Stimulated activated naive B cell treated with anti-CD40 and anti-IgM and Interleukin-4, amounts not matched to agents 10 μg/mL and 1 μg/mL and 100 μg/mL, for 72 hours (primary cell): Measurements from ENCODE around the gene IL1RAPL1.

Source experiments
- ATAC-seq, 2 donors: fragments of 150-1000 bp; cut with Tn5 transposase; replicated peaks; 2 replicates each; pipeline ENCODE4 v1.10.0; 2021; ENCODE audit warnings: moderate library complexity in 1 of 2
- DNase-seq: peaks from one replicate; pipeline ENCODE4 v3.0.0; 2021
- H3K27ac Mint-ChIP-seq: one replicate; pipeline ENCODE4 v1.8.0; 2022; ENCODE audit warnings: mild to moderate bottlenecking, mixed read lengths
- H3K27me3 Mint-ChIP-seq, 2 donors: one replicate each; pipeline ENCODE4 v1.8.0; 2022; ENCODE audit warnings: mixed read lengths in 2 of 2
- H3K36me3 Mint-ChIP-seq, 2 donors: one replicate each; pipeline ENCODE4 v1.8.0; 2022; ENCODE audit warnings: mixed read lengths in 2 of 2, mild to moderate bottlenecking in 1 of 2
- H3K4me1 Mint-ChIP-seq, 2 donors: one replicate each; pipeline ENCODE4 v1.8.0; 2022; ENCODE audit warnings: mixed read lengths in 2 of 2, mild to moderate bottlenecking in 1 of 2
- H3K4me3 Mint-ChIP-seq, 2 donors: one replicate each; pipeline ENCODE4 v1.8.0; 2022; ENCODE audit warnings: mild to moderate bottlenecking in 2 of 2, mixed read lengths in 2 of 2, moderate library complexity in 1 of 2
- H3K9me3 Mint-ChIP-seq, 2 donors: one replicate each; pipeline ENCODE4 v1.8.0; 2022; ENCODE audit warnings: mixed read lengths in 2 of 2, mild to moderate bottlenecking in 1 of 2

IL1RAPL1 gene

DNA sequence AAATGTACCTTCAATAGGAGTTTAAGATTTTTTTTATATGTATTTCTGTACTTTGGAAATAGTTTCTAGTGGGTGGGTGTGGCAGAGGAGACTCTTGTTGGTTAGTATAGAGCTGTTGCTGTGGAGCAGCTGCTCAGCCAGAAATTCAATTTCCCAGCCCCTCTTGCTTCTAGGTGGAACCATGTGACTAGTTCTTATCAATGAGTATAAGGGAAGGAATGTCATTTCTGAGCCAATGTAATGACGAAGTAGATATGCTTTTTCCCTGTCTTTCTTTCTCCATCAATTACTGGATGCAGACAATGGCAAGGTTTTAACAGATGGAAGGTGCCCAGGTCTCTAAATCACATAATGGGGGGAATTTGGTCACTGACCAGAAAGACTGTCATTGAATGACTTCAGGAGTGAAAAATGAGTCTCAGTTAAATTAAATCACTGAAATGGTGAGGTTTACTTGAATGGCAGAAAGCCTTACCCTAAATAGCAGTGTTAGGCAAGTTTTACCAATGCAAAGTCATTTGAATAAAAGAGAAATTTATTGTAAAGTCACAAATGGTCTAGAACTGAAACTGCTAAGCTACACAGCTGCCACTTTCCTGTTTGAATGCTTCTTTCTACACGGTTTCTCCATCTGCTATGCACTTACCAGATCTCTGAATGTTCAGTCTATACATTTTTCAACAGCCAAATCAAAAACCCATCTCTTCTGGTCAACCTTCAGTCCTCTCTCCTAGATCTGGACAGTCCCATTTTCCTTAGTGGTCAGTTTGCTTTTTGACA lies 832.7 kb downstream of the IL1RAPL1 start:
- Mint-ChIP-seq H3K4me3 (no peak overlapping the region), H3K27ac (no peak overlapping the region), H3K36me3 (no peaks in the 10 kb centered on the region), H3K9me3 (no peaks in the 10 kb centered on the region), H3K27me3 (no peaks in the 10 kb centered on the region), H3K4me1 (no peaks in the 10 kb centered on the region)
- no peak for DNase-seq
- no peak for ATAC-seq

DNA sequence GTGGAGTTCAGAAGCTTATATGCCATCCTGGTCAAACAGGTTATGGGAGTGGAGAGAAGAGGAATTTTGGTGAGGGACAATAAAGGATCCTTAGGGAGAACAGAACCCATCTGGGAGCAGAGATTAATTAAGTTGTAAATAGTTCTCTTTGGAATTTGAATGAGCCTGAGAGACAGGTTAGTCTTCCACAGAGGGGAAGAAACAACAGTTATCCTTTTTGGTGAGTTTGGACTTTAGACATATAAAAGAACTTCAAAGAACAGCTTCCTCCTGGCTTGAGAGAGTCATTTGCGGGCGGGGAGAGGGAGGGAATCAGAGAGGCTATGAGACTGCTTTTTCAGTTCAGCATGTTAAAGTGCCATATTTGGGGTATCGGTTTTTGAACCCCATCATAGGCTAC lies 834.8 kb downstream of the IL1RAPL1 start:
- Mint-ChIP-seq H3K27me3 (no peaks in the 10 kb centered on the region), H3K4me3 (no peak overlapping the region), H3K27ac (no peak overlapping the region), H3K4me1 (no peaks in the 10 kb centered on the region), H3K36me3 (no peaks in the 10 kb centered on the region), H3K9me3 (peaks cover 0 to 2% of the 10 kb centered on the region in 2 donors)
- DNase-seq (no peak), ATAC-seq (no peak)

DNA sequence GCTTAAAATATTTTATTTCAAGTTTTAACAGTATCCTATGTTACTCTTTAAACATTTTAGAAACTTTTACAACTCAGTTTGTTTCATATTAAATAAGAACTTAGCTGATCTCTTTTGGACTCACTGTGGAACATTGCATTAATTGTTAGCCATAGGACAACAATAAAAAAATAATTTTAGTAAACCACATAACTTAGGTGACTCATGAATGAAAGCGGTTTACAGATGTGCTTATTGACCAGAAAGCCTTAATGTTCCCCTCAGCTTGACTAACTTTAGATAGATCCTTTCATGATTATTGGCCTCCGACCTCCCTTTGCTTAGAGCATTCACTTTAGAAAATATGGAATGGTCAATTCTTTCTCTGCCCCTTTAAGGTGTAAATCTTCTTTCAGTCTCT lies 844.6 kb downstream of the IL1RAPL1 start:
- no peaks in the 10 kb centered on the region for H3K36me3 Mint-ChIP-seq
- DNase-seq, result no peak
- ATAC-seq, result no peak

DNA sequence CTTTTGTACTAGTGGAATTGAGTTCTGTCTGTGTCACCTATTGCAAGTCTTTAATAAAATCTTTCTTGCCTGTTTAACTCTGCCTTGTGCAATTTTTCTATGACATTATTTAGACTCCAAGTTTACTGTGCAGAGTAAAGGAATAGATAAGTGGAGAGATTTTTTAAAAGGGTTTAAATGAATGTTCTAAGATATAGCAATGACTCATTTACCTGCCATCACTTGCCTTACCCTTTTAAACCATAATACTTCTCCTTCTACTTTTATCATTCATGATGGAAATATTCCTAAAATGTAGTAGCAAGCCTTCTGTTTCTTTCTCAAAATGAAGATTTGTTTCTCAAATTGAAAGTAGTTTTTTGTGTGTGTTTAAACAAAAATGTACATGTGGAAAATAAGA lies 845.3 kb downstream of the IL1RAPL1 start:
- no peaks in the 10 kb centered on the region for H3K27me3 Mint-ChIP-seq
- ATAC-seq (no peak), DNase-seq (no peak)
- no peak overlapping the region for H3K27ac Mint-ChIP-seq
- no peaks in the 10 kb centered on the region for H3K4me1 Mint-ChIP-seq
- no peak overlapping the region for H3K4me3 Mint-ChIP-seq
- H3K36me3 Mint-ChIP-seq, result no peaks in the 10 kb centered on the region
- H3K9me3 Mint-ChIP-seq, result no peaks in the 10 kb centered on the region

More for the DNA sequence above, 844.6 kb downstream of the IL1RAPL1 start:
- Mint-ChIP-seq H3K27me3 (no peaks in the 10 kb centered on the region), H3K27ac (no peak overlapping the region), H3K4me1 (no peaks in the 10 kb centered on the region), H3K9me3 (no peaks in the 10 kb centered on the region), H3K4me3 (no peak overlapping the region)

DNA sequence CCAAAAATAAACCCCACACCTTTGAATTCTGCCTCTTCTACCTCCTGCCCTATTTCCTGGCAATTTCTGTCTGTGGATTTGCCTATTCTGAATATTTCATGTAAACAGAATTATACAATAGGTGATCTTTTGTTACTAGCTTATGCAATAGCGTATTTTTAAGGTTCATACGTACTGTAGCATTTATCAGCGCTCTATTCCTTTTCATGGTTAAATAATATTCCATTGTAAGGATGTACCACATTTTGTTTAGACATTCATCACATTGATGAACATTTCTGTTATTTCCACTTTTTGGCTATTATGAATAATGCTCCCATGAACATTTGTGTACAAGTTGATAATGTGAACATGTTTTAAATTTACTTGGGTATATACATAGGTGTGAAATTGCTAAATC lies 847.7 kb downstream of the IL1RAPL1 start:
- Mint-ChIP-seq H3K27me3 (no peaks in the 10 kb centered on the region), H3K4me1 (no peaks in the 10 kb centered on the region), H3K4me3 (no peak overlapping the region), H3K9me3 (no peaks in the 10 kb centered on the region), H3K36me3 (no peaks in the 10 kb centered on the region), H3K27ac (no peak overlapping the region)
- no peak for DNase-seq
- ATAC-seq, result no peak

DNA sequence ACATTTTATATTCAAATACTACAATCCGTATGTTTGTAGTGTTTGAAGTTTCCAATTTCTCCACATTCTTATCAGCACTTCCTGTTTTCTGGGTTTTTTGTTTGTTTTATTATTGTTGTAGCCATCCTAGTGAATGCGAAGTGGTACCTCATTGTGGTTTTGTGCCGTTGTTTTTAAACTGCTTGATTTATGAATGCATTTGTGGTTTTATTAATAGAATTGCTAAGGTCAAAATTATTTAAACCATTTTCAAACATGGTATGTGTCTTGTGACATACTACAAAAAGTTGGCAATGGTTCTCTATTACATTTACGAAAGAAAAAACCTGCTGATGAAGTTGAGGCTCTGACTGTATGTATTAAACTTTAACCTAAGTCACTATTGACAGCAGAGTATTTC lies 848.1 kb downstream of the IL1RAPL1 start:
- Mint-ChIP-seq H3K4me3 (no peak overlapping the region), H3K27me3 (no peaks in the 10 kb centered on the region), H3K36me3 (no peaks in the 10 kb centered on the region), H3K4me1 (no peaks in the 10 kb centered on the region), H3K9me3 (no peaks in the 10 kb centered on the region), H3K27ac (no peak overlapping the region)
- DNase-seq (no peak), ATAC-seq (no peak)

DNA sequence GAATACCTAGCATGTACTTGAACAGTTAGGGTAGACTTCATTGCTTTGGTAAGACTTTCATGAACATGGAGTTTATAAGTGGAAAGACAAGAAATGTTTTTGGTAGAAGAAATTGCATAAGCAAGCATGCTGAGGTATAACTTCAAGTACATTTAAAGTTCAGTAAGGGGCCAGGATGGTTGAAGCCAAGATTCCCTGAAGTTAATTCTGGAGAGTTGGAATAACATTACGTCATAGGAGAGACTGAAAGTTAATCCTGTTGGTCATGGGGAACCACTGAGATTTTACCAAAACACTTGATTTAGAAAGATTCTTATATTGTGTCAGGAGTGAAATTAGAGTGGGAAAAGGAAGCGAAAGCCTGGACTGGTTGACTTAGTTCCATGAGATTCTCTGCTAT lies 860.6 kb downstream of the IL1RAPL1 start:
- no peak for ATAC-seq
- Mint-ChIP-seq H3K9me3 (no peaks in the 10 kb centered on the region), H3K4me1 (peaks cover 3 to 6% of the 10 kb centered on the region in 2 donors), H3K27me3 (no peaks in the 10 kb centered on the region), H3K4me3 (no peak overlapping the region), H3K27ac (no peak overlapping the region), H3K36me3 (no peaks in the 10 kb centered on the region)
- no peak for DNase-seq

DNA sequence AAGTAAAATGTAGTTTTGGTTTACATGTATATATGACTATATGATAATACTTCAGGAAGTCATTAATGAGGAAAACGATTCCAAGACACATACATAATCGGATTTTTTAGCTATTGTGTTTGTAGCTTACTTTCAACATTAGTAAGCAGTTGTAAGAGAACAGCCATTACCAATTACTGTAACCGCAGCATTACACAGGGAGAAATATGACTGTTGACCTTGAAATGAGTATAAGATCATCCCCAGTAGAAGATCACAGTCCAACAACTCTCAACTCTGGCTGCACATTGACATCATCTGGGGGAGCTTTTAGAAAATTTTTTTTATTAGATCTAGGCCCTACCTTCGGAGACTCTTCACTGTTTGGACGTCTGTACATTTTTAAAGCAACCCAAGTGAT lies 866.1 kb downstream of the IL1RAPL1 start:
- H3K9me3 Mint-ChIP-seq, result no peaks in the 10 kb centered on the region
- H3K36me3 Mint-ChIP-seq, result no peaks in the 10 kb centered on the region
- H3K27me3 Mint-ChIP-seq, result no peaks in the 10 kb centered on the region
- H3K4me1 Mint-ChIP-seq, result peaks cover 3 to 6% of the 10 kb centered on the region in 2 donors
- no peak overlapping the region for H3K27ac Mint-ChIP-seq
- H3K4me3 Mint-ChIP-seq, result no peak overlapping the region
- DNase-seq (no peak), ATAC-seq (no peak)

DNA sequence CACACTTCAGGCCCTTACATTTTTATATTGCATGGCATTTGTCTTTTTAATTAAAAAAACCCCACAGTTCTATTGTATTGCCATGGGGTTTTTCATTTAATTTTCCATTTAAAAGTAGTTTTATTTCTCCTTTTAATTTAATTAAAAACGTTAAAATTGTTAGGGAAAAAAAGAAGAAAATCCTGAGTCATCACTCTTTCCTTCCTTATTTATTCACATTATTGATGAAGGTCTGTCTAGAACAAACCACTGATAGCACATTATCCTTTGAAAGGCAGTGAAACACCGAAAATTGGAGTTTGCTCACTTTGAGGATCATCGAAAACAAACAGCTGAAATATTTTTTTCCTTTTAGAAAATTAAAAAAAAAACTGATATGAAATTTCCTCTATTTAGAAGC lies 868.5 kb downstream of the IL1RAPL1 start:
- DNase-seq (no peak), ATAC-seq (no peak)
- no peaks in the 10 kb centered on the region for H3K4me1 Mint-ChIP-seq
- no peaks in the 10 kb centered on the region for H3K9me3 Mint-ChIP-seq
- H3K4me3 Mint-ChIP-seq, result no peak overlapping the region
- no peaks in the 10 kb centered on the region for H3K27me3 Mint-ChIP-seq
- H3K36me3 Mint-ChIP-seq, result no peaks in the 10 kb centered on the region
- H3K27ac Mint-ChIP-seq, result no peak overlapping the region

DNA sequence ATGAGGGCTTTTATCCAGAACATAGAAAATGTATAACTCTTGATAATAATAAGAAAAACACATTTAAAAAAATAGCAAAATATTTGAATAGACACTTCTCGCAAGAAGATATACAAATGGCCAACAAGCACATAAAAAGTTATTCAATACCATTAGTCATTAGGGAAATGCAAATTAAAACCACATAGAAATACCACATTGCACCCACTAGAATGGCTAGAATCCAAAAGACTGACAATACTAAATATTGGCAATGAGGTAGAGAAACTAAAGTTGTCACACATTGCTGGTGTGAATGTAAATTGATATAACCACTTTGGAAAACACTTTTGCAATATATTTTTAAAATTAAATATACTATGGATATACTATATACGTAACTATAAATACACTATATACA lies 873.8 kb downstream of the IL1RAPL1 start:
- H3K36me3 Mint-ChIP-seq, result no peaks in the 10 kb centered on the region
- no peak overlapping the region for H3K27ac Mint-ChIP-seq
- no peaks in the 10 kb centered on the region for H3K27me3 Mint-ChIP-seq
- DNase-seq, result no peak
- no peak for ATAC-seq
- no peaks in the 10 kb centered on the region for H3K9me3 Mint-ChIP-seq
- no peak overlapping the region for H3K4me3 Mint-ChIP-seq
- no peaks in the 10 kb centered on the region for H3K4me1 Mint-ChIP-seq

DNA sequence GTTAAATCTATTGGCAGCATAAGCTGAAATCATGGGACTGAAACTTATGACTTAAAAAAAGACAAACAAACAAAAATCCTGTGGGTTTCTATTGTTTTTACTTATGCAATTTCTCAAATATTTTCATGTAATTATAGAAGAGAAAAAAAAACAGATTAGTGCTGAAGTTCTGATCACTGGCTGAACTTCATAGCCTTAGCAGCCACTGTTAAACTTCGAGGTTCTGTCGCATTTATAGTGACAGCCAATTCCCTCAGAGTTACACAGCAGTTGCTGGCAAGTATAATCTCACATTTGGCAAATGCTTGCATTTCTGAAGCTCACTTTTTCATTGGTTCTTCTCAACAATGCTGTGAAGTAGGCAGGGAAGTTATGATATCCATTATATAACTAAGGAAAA lies 879.2 kb downstream of the IL1RAPL1 start:
- H3K27me3 Mint-ChIP-seq, result no peaks in the 10 kb centered on the region
- H3K36me3 Mint-ChIP-seq, result no peaks in the 10 kb centered on the region
- no peak overlapping the region for H3K4me3 Mint-ChIP-seq
- H3K27ac Mint-ChIP-seq, result no peak overlapping the region
- no peaks in the 10 kb centered on the region for H3K4me1 Mint-ChIP-seq
- H3K9me3 Mint-ChIP-seq, result no peaks in the 10 kb centered on the region
- DNase-seq (no peak), ATAC-seq (no peak)

DNA sequence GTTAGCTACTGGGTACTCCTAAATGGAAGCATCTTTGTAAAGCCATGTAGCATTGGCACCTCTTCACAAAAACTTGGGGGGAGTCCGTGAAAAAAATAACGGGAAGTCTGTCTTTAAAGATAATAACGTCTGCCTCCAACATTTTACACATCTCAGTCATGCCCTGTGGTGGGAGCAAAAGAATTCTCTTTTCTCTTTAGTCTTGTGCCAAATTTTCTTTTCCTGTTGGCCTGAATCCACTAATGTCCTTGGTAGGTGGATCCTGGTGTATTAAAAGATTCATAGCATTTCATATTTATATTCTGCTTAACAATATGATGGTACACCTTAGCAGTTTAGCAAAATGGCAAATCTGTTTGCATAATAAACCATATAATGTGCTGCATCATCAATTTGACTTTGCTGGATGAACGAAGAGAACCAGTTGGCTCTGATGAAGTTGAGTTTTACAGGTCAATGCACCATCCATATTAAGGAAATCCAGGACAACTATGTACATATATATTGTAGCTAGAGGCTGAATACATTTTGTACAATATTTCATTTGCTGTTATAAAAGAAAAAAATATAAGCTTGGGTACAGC lies 881.8 kb downstream of the IL1RAPL1 start:
- H3K36me3 Mint-ChIP-seq, result no peaks in the 10 kb centered on the region
- ATAC-seq, result no peak
- no peak overlapping the region for H3K27ac Mint-ChIP-seq
- DNase-seq, result no peak
- no peaks in the 10 kb centered on the region for H3K4me1 Mint-ChIP-seq
- no peaks in the 10 kb centered on the region for H3K27me3 Mint-ChIP-seq
- H3K9me3 Mint-ChIP-seq, result no peaks in the 10 kb centered on the region
- no peak overlapping the region for H3K4me3 Mint-ChIP-seq

DNA sequence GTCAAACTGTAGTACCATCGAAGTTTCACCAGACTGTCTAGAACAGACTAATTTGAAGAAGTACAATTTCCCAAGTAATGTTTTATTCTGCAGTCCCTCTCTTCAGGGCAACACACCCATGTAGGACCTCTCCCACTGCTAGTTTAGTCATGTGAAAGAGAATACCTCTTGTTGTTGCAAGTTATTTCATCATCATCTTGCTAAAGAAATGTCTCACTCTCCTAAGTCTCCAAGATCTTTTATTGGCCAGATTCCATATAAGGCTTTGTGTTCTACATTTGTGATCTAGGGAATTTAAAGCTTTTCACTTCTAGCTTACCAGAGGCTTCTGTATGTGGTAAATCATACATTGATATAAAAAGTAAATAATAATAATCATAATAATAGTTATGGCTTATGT lies 882.8 kb downstream of the IL1RAPL1 start:
- Mint-ChIP-seq H3K36me3 (no peaks in the 10 kb centered on the region), H3K9me3 (no peaks in the 10 kb centered on the region), H3K27me3 (no peaks in the 10 kb centered on the region), H3K27ac (no peak overlapping the region), H3K4me3 (no peak overlapping the region), H3K4me1 (no peaks in the 10 kb centered on the region)
- ATAC-seq, result no peak
- no peak for DNase-seq

DNA sequence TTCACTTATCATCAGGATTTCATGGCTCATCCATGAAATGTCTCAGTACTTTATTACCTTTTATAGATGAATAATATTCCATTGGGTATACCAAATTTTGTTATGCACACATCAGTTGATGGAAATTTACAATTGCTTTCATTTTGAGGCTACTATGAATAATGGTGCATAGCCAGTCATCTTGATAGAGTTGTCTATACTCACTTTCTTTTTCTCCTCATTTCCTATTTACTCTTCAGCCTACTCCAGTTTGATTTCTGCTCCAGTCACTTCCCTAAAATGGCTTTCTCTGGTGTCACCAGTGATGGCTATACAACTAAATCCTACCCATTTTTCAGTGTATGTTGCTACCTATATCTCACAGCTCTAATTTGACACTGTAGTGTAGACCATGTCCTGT lies 884.6 kb downstream of the IL1RAPL1 start:
- Mint-ChIP-seq H3K9me3 (no peaks in the 10 kb centered on the region), H3K27ac (no peak overlapping the region), H3K4me1 (no peaks in the 10 kb centered on the region), H3K4me3 (no peak overlapping the region), H3K27me3 (no peaks in the 10 kb centered on the region), H3K36me3 (no peaks in the 10 kb centered on the region)
- ATAC-seq, result no peak
- DNase-seq, result no peak

DNA sequence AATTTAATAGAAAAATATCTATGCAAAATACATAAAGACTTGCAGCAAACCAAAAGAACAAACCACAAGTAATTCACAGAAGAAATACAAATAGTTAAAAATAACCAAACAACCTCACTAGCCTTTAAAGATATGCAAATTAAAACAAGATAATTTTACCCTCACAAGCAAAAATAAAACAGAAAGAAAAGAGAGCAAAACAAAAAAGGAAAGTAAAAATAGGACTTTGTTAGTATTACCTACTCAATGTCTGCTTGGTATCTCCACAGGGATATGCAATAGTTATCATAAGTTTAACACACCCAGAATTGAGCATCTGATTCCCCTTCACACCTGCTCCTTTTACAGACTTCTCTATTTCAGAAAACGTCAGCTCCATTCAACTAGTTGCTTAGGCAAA lies 890.6 kb downstream of the IL1RAPL1 start:
- no peak for DNase-seq
- H3K9me3 Mint-ChIP-seq, result peaks cover 0 to 1% of the 10 kb centered on the region in 2 donors
- no peaks in the 10 kb centered on the region for H3K36me3 Mint-ChIP-seq
- peaks cover 4 to 16% of the 10 kb centered on the region in 2 donors for H3K4me1 Mint-ChIP-seq
- no peak for ATAC-seq
- no peak overlapping the region for H3K4me3 Mint-ChIP-seq
- H3K27me3 Mint-ChIP-seq, result peaks cover 0 to 6% of the 10 kb centered on the region in 2 donors
- H3K27ac Mint-ChIP-seq, result no peak overlapping the region
